C4-2B (cell line): ENCODE data around the gene RNF103.

ENCODE experiments used
- CTCF ChIP-seq: fragments of 450-650 bp; conservative IDR thresholded peaks from 2 replicates; pipeline ENCODE4 v1.5.1; 2017; ENCODE audit warnings: mild to moderate bottlenecking
- ZFX ChIP-seq: fragments of 450-650 bp; IDR thresholded peaks from 2 replicates; pipeline ENCODE4 v1.6.1; 2017

GRCh38 chr2:86622519-86623042 lies 1.1 kb downstream of the RNF103 start:
- TF ChIP-seq CTCF: no peak
- TF ChIP-seq ZFX: no peak
